Lower leg skin (tissue), 3 donors: ENCODE data around the gene USP3.

Experiments used
- CTCF ChIP-seq, 3 donors: fragments of 450-650 bp; IDR thresholded peaks; one replicate each; pipeline ENCODE4 v1.5.1; 2016; ENCODE audit warnings: antibody characterized with exemption in 3 of 3, mild to moderate bottlenecking in 3 of 3, moderate library complexity in 2 of 3
- POLR2A ChIP-seq, 2 donors: fragments of 450-650 bp; IDR thresholded peaks; one replicate each; pipeline ENCODE4 v1.6.1; 2016 to 2017; ENCODE audit warnings: antibody characterized with exemption in 2 of 2, mild to moderate bottlenecking in 1 of 2, moderate library complexity in 1 of 2

DNA sequence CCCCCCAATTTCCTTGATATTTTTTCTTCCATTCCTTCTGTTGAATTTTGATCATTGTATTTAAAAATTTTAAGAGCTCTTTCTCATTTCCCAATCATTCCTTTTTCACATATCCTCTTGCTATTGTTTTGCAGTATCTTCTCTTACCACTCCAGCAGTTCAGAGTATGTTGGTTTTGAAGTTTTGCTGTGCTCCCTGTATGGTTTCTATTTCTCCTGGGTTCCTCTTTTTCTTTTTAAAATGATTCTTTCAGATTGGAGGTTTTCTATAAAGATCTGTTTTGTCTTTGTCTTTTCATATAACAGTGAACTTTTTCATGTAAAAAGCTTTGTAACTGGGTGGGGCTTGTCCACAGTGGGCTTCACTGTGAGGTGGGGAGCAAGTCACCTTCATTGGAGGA lies 12.8 kb downstream of the USP3 start:
- no peak for TF ChIP-seq CTCF (IDR thresholded peaks at IDR 0.05)
- TF ChIP-seq POLR2A (IDR thresholded peaks at IDR 0.05): no peak
